ENCODE results near the gene ARHGAP30.
"Not testable (repeated sequence)": the region's sequence is repeated elsewhere in the genome, so short reads cannot be mapped to it uniquely, and the experiment has no call there.

The ARHGAP30 gene

DNA sequence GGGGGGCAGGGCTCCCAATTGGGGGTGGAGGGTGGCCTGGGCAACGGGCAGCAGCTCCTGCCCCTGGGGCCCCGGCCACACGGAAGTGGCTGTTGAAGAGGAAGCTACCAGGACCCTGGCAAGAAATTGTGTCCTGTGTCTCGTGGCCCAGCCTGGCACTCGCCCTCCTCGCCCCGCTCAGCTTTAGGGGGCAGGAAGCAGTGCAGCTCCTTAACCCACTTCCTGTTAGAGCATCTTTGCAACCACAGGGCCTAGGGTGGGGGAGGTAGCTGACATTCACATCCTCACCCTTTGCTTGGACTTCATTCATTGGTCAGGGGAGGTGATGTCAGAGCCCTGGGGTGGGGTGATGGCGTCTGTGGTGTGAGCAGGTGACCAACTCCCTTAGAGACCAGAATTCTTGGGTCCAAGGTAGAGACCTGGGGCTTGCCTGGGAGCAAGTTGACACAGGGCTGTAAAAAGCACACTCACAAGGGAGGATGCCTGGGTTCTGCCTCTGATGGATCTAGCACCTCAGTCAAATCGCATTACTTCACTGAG is at the start of gene ARHGAP30:
ARHGAP30 (minus strand) TSS at position 161 of the 540 bp plus-strand sequence. CDS start 267 bp downstream, outside the sequence.
- DNase-seq, result peak; percentile 20

GRCh38 chr1:161117759-161118581 is 48.3 kb upstream of the ARHGAP30 start, which contains the start of the genes NIT1 and PFDN2:
Gene NIT1, plus strand, starts transcription at chr1:161118105. Its CDS starts 72 bp downstream, at chr1:161118177.
Gene PFDN2, minus strand, starts transcription at chr1:161118037. Its CDS starts 11 bp downstream, at chr1:161118026.
- DNase-seq, result peak; percentile 81

- DNase-seq, result not testable (repeated sequence)
These were observed 46.3 kb upstream of the ARHGAP30 start for GRCh38 chr1:161115961-161116360.

GRCh38 chr1:161115132-161115711 is 45.5 kb upstream of the ARHGAP30 start:
- DNase-seq, result peak; percentile 83

- peak; percentile 25 for DNase-seq
These were observed 44.9 kb upstream of the ARHGAP30 start for GRCh38 chr1:161114556-161114955.

DNA sequence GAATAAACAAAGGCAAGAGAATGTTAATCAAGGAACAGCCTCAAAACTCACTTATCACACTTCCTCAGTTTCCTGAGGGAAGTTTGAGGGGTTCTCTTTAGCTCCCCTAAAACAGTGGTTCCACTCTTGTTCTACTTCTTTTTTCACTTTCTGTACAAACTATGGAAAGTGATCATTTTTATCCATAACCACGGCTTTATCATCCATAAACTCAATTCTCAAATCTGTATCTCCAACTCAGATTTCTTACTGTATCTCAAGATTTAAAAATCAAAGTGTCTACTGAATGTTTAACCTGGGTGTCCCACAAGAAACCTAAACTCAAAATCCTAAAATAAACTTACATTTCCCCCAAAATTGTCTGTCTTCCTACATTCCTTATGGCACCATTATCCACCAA is 44.2 kb upstream of the ARHGAP30 start:
- DNase-seq, result no peak

GRCh38 chr1:161111527-161111926 is 41.8 kb upstream of the ARHGAP30 start:
- no peak for DNase-seq

GRCh38 chr1:161111117-161111516 is 41.4 kb upstream of the ARHGAP30 start:
- no peak for DNase-seq

DNA sequence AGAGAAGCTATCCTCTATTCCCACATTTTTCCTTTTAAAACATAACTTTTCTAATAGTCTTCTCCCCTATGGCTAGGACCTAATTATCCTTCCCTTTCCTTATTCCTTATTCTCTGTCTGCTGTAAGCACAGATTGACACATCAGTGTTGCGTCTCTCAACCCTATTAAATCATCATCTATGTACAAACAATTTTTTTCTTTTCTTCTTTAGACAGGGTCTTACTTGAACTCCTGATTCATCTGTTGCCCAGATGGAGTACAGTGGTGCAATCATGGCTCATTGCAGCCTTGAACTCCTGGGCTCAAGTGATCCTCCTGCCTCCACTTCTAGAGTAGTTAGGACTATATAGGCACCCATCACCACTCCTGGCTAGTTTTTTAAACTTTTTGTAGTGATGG is 36.7 kb upstream of the ARHGAP30 start:
- no peak for DNase-seq

GRCh38 chr1:161100556-161100955 is 30.9 kb upstream of the ARHGAP30 start:
- DNase-seq, result no peak

GRCh38 chr1:161099090-161099802 is 29.6 kb upstream of the ARHGAP30 start:
- no peak for DNase-seq

GRCh38 chr1:161098210-161099068 is 28.7 kb upstream of the ARHGAP30 start, which contains the start of gene KLHDC9:
Gene KLHDC9, plus strand, starts transcription at chr1:161098361. Its CDS starts 175 bp downstream, at chr1:161098536.
- DNase-seq, result peak; percentile 70

- DNase-seq, result no peak
These were observed 26.8 kb upstream of the ARHGAP30 start for GRCh38 chr1:161096530-161096929.

GRCh38 chr1:161096015-161096414 is 26.3 kb upstream of the ARHGAP30 start:
- no peak for DNase-seq

DNA sequence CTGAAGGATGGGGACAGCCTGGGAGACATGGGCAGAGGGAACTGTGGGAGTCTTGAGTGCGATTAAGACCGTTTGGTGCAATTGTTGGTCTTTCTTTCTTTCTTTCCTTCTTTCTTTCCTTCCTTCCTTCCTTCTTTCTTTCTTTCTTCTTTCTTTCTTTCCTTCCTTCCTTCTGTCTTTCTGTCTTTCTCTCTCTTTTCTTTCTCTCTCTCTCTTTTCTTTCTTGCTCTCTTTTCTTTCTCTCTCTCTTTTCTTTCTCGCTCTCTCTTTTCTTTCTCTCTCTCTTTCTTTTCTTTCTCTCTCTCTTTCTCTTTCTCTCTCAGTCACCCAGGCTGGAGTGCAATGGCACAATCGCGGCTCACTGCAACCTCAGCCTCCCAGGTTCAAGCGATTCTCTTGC is 25.5 kb upstream of the ARHGAP30 start:
- DNase-seq, result no peak

DNA sequence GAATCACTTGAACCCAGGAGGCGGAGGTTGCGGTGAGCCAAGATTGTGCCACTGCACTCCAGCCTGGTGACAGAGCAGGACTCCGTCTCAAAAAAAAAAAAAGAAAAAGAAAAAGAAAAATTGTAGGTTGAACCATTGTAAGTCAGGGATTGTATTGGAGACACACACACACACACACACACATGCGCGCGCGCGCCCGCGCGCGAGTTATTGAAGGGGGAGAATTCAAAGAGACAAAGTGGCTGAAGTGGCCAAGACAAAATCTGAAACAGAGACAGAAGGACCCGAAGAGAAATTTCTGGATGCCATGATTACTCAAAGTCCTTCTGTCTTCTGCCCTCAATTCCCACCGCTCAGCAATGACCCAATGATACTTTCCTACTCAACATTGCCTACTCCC is 24.8 kb upstream of the ARHGAP30 start:
- no peak for DNase-seq

- DNase-seq, result peak; percentile 69
These were observed 22.9 kb upstream of the ARHGAP30 start for GRCh38 chr1:161092621-161093028.

GRCh38 chr1:161091796-161092507 is 22.3 kb upstream of the ARHGAP30 start:
- DNase-seq, result peak; percentile 63

DNA sequence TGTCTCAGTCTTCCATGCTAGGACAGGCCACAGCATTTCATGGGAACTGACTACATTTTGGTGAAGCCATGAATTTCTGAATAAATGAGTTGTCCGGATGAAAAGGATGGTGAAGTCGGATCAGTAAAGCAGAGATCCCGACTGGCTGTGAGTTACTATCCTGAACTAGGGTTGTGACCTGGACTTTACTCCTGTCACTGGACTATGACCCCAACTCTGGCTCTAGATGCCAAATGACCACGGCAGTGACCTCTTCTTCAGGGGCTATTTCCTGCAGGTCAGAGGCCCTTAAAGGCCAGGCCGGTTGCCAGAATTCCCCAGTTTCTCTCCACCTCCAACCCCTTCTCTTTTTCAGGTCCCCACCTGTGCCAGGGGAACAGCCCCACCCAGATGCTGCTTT is 21.4 kb upstream of the ARHGAP30 start:
- DNase-seq, result no peak

DNA sequence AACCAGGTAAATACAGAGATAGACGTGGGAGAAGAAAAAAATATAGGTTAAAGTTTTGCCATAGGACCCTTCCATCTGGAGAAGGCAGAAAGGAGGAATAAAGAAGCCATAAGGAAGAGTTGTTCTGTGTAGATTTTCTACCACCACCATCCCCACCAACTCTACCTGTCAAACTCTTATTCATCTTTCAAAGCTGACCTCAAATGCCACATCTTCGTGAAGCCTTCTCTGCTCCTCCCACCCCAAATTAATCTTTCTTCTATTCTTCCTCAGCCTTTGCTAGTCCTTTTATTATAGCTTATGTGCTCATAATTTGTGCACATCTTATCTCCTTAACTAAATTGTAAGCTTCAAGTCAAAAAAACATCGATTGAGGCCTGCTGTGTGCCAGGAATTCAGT is 20.9 kb upstream of the ARHGAP30 start:
- DNase-seq, result no peak

GRCh38 chr1:161089938-161090337 is 20.2 kb upstream of the ARHGAP30 start:
- DNase-seq, result no peak
